ENCODE data around the gene TSHZ2. TPM values are rescaled to one million over a fixed set of nuclear protein-coding genes. Genes with fewer than 3 reads are reported as not detected.
A peak's percentile ranks its signal among the peaks of the same experiment; 100 is the strongest.

TSHZ2 gene
- total RNA-seq, 1 donor from 2014 or later = 22.9 TPM

DNA sequence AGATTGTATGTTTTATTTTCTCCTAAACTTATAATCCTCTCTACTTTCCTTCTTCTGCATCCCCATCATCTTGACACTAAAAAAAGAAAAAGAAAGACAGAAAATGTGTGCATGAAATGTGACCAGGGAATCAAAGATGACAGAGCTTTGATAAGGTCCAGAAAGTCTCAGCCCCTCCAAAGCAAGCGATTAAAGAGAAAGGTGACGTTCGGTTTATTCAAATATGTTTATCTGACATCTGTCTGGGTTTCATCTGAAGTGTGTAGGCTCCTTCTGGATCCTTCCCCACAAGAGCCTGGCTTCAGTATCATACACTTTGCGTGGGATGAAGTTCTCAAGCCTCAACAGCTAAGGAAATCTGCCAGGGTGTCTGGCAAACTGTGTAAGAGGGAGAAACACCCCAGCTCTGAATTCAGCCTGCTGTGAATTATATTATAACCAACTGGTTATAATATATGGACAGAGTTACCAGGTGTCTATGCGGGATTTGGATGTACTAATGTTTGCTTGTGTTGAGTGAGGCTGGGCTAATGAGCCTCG lies 358.5 kb downstream of the TSHZ2 start:
- no peak overlapping the region for H3K4me3 Mint-ChIP-seq (ENCODE audit: low read depth)
- no peaks in the 10 kb centered on the region for H3K36me3 Mint-ChIP-seq (ENCODE audit: insufficient read depth)
- no peaks in the 10 kb centered on the region for H3K9me3 Mint-ChIP-seq (ENCODE audit: low read depth)
- TF ChIP-seq, protein P1, sequence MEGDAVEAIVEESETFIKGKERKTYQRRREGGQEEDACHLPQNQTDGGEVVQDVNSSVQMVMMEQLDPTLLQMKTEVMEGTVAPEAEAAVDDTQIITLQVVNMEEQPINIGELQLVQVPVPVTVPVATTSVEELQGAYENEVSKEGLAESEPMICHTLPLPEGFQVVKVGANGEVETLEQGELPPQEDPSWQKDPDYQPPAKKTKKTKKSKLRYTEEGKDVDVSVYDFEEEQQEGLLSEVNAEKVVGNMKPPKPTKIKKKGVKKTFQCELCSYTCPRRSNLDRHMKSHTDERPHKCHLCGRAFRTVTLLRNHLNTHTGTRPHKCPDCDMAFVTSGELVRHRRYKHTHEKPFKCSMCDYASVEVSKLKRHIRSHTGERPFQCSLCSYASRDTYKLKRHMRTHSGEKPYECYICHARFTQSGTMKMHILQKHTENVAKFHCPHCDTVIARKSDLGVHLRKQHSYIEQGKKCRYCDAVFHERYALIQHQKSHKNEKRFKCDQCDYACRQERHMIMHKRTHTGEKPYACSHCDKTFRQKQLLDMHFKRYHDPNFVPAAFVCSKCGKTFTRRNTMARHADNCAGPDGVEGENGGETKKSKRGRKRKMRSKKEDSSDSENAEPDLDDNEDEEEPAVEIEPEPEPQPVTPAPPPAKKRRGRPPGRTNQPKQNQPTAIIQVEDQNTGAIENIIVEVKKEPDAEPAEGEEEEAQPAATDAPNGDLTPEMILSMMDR (IDR thresholded peaks at IDR 0.05; ENCODE audit: unreplicated experiment) = no peak
- no peak for DNase-seq (ENCODE audit: low spot score, unreplicated experiment)
- H3K27me3 Mint-ChIP-seq = no peaks in the 10 kb centered on the region
- peak overlapping the region; percentile 17 for H3K27ac Mint-ChIP-seq
- H3K4me1 Mint-ChIP-seq (ENCODE audit: low read depth) = peaks cover 2% of the 10 kb centered on the region

DNA sequence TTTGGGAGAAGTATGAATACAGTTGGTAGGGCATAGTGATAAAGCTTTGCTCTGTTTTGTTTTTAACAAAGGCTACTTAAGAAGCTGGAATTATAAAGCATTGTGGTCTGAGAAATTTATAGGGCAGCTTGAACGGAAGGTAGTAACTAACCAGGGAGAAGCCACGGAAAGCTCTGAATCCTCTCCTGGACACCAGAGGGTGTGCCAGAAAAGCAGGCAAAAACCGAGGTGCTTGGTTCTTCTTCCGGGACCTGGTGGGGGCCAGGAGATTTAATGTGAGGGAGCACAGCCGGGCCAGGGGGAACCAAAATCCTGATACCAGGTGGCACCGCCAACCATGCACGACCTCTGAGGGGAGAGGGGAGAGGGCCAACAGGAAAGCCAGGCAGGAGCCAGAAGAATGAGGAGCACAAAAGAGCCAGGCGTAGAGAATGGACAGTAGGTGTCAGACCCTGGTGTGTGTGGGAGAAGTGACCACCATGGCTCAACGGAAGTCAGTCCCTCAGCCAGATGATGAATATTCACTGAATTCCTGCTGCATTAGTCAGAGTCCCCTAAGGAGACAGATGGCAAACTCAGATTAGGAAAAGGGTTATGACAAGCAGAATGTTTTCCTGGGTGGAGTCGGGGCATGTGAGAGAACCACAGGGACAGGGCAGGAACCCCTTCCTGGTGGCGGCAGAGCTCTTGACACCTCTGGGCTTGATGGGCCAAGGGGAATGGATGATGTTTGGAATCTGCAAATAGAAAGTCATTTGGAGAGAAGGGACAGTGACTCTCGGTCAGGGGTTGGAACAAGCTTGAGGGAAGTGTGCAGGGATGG lies 359.2 kb downstream of the TSHZ2 start:
- peaks cover 2% of the 10 kb centered on the region for H3K4me1 Mint-ChIP-seq (ENCODE audit: low read depth)
- H3K27ac Mint-ChIP-seq = no peak overlapping the region
- no peaks in the 10 kb centered on the region for H3K27me3 Mint-ChIP-seq
- no peak overlapping the region for H3K4me3 Mint-ChIP-seq (ENCODE audit: low read depth)
- no peaks in the 10 kb centered on the region for H3K9me3 Mint-ChIP-seq (ENCODE audit: low read depth)
- no peaks in the 10 kb centered on the region for H3K36me3 Mint-ChIP-seq (ENCODE audit: insufficient read depth)
- DNase-seq (ENCODE audit: low spot score, unreplicated experiment) = no peak
- TF ChIP-seq, protein P1 (IDR thresholded peaks at IDR 0.05; ENCODE audit: unreplicated experiment) = no peak

GRCh38 chr20:53332022-53332837 lies 360.1 kb downstream of the TSHZ2 start:
- Mint-ChIP-seq H3K4me3 (ENCODE audit: low read depth) (no peak overlapping the region), H3K9me3 (ENCODE audit: low read depth) (no peaks in the 10 kb centered on the region), H3K27me3 (no peaks in the 10 kb centered on the region), H3K36me3 (ENCODE audit: insufficient read depth) (no peaks in the 10 kb centered on the region), H3K4me1 (ENCODE audit: low read depth) (peaks cover 3% of the 10 kb centered on the region), H3K27ac (no peak overlapping the region)
- no peak for DNase-seq (ENCODE audit: low spot score, unreplicated experiment)
- TF ChIP-seq, protein P1 (IDR thresholded peaks at IDR 0.05; ENCODE audit: unreplicated experiment) = no peak

DNA sequence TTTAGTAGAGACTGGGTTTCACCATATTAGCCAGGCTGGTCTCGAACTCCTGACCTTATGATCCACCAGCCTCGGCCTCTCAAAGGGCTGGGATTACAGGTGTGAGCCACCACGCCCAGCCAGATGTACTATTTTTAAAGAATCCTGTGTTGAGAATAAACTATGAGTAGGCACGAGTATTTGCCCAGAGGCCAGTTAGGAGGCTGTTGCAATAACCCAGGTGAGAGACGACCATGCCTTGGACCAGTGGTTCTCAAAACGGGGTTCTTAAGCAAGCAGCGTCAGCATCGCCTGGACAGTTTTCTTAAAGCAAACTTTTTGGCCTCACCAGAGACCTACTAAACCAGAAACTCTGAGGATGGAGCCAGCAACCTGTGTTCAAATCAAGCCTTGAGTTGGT lies 362.7 kb downstream of the TSHZ2 start:
- no peak for DNase-seq (ENCODE audit: low spot score, unreplicated experiment)
- TF ChIP-seq, protein P1 (IDR thresholded peaks at IDR 0.05; ENCODE audit: unreplicated experiment) = no peak
- Mint-ChIP-seq H3K9me3 (ENCODE audit: low read depth) (no peaks in the 10 kb centered on the region), H3K4me1 (ENCODE audit: low read depth) (peaks cover 7% of the 10 kb centered on the region), H3K27ac (no peak overlapping the region), H3K4me3 (ENCODE audit: low read depth) (no peak overlapping the region), H3K27me3 (no peaks in the 10 kb centered on the region), H3K36me3 (ENCODE audit: insufficient read depth) (no peaks in the 10 kb centered on the region)

DNA sequence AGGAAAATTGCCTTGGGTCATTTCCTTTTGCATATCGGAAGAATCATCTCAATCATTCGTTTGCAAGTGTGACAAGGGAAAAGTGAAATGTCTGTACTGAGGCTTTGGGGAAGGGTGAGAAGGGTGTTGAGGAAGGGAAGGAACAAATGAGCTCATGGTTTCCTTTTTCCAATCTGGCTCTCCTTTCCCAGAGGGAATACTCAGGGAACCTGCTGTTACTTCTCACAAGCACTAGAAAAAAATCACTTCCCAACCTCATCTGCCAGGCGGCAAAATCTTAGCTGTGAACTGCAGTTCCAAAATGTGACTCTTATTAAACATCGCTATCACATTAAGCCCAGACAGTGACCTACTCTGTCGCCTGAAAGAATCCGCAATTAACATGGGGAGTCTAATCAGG lies 363.4 kb downstream of the TSHZ2 start:
- DNase-seq (ENCODE audit: low spot score, unreplicated experiment) = no peak
- Mint-ChIP-seq H3K36me3 (ENCODE audit: insufficient read depth) (no peaks in the 10 kb centered on the region), H3K27ac (no peak overlapping the region), H3K27me3 (no peaks in the 10 kb centered on the region), H3K9me3 (ENCODE audit: low read depth) (no peaks in the 10 kb centered on the region), H3K4me1 (ENCODE audit: low read depth) (peaks cover 7% of the 10 kb centered on the region), H3K4me3 (ENCODE audit: low read depth) (no peak overlapping the region)
- TF ChIP-seq, protein P1 (IDR thresholded peaks at IDR 0.05; ENCODE audit: unreplicated experiment) = no peak

Data from progenitor cell of endocrine pancreas (in vitro differentiated cells).